Inflammatory macrophage treated with lipopolysaccharide for 1 hour (primary cell): Measurements from ENCODE around the gene HOXA7.

Source experiments
- DNase-seq, 2 donors: peaks; one replicate each; pipeline ENCODE4 v3.0.0-alpha.2; 2020 to 2022

HOXA7 gene

GRCh38 chr7:27180431-27181420, 24.3 kb upstream of the HOXA7 start:
- DNase-seq: no peak

GRCh38 chr7:27179503-27180430, 23.3 kb upstream of the HOXA7 start:
- peak; percentile 32 to 86 for DNase-seq

- no peak for DNase-seq
Measured at GRCh38 chr7:27179030-27179429, 22.6 kb upstream of the HOXA7 start.

- DNase-seq: no peak
Measured at GRCh38 chr7:27178366-27178765, 21.9 kb upstream of the HOXA7 start.

DNA sequence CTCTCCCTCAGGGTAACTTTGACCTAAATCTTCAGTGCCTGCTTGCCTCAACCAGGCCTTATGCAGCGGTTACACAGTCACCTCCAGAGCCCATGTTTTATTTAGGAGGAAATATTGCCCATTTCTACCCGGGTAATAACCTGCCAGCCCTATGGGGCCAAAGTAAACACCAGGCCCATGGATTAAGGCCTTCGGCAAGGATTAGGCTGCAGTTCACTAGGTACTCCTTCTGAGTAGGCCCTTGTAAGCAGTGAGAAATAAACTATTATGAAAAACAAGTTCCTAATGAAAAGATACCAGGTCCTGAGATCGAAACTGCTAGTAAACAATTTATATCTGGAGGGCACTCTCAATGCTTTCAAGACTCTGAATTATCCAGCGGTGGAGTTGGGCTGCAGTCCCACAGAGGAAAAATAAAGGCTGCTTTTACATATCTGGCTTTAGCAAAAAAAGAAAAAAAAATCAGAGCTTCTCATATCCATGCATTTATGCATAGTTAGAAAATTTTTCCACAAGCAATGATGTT, 21.4 kb upstream of the HOXA7 start:
- DNase-seq: no peak

DNA sequence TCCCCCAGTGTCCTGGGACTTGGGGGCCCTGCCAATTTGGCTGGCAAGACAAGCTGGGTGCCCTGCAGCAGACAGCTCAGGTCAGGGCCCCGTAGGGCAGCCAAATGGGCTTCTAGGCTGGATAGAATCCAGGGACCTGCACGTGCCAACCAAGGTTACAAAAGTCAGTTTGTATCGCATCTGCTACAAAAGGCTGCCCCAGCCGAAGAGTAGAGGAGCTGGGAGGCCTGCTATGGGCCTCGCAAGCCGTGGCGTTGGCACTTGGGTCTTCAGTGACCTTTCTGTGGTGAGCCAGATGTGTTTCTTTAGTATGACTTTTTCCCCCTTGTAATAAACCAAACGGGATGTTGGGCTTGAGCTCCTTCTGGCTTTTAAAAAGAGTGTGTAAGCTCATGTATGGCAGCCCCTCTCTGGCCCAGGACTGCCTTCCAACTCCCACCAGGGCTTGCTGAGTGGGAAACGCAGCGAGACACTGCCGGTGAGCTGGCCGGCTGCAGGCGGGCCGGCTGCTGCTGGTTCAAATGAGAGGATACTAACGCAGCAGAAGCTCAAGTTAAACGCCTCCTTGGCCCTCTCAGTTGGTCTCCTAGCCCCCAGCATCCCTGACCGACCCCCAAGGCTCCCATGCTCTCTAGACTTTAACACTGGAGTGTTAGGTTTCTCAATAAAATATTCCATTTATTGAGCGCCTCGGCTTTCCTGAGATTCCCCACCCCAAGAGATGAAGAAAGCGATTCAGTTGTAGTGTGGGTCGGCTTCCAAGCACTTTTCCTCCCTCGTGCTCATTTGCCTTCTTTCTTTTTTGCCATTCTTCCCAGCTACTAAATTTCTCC, 20.7 kb upstream of the HOXA7 start:
- no peak for DNase-seq

GRCh38 chr7:27176524-27176845, 20.0 kb upstream of the HOXA7 start:
- DNase-seq: no peak

GRCh38 chr7:27175626-27176523, 19.4 kb upstream of the HOXA7 start:
- no peak for DNase-seq

DNA sequence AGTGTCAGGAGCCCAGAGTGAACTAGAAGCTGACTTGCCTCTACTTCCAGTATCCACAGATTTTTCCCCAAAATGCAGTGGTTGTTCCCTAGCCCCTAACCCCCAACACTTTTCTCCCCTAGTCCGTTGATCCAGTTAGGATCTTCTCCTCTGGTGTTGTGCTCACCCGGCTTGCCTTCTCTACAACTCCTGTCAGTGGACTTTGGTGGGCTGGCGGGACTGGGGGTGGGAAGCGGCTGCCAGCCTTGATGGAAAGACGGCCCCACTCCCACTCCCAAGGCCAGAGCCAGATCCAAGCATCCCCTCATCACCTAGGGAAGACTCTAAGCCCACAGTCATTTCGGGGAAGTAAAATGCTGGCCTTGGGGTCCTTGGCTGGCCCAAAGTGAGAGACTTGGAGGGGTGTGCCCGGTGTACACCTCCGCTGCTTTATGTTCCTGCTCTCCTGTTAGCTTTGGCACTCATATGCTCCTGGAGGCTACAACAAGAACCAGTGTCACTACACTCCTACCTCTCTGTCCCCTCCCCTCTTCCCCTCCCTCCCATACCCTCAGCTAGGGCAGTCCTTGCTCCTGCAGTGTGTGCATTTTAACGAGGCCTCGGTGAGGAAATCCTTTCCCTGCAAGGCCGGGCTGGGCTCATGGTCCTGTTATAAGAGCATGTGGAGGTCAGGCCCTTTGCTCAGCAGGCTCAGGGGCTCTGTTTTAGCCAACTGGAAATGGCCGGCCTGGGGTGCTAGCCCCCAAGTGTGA, 18.6 kb upstream of the HOXA7 start:
- DNase-seq: no peak

- DNase-seq: no peak
Measured at GRCh38 chr7:27173956-27174873, 17.7 kb upstream of the HOXA7 start, which contains the start of gene HOXA10. Gene HOXA10, minus strand, starts transcription at chr7:27174320. Its CDS starts 14 bp downstream, at chr7:27174306.

DNA sequence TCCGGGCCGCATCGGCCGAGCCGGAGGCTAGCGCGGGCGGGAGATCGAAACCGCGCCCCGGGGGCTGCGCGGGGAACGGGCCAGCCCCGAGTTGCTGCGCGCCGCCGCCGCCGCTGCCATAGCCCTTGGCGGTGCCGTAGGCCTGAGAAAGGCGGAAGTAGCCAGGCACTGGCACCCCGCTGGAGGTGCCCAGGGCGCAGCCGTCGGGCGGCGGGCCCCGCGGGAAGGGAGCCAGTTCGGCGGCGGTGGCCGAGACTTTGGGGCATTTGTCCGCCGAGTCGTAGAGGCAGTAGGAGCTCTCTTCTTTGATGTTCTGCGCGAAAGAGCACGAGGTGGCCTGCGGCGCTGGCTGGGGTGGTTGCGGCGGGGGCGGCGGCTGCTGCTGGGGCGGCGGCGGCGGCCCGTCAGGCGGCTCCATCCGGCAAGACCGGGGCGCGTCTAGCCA, 17.1 kb upstream of the HOXA7 start:
- DNase-seq: peak in 1 of 2 donors; percentile 42

- no peak for DNase-seq
Measured at GRCh38 chr7:27172823-27173510, 16.5 kb upstream of the HOXA7 start.

GRCh38 chr7:27172315-27172774, 15.9 kb upstream of the HOXA7 start:
- DNase-seq: no peak

- no peak for DNase-seq
Measured at GRCh38 chr7:27171637-27172314, 15.3 kb upstream of the HOXA7 start.

DNA sequence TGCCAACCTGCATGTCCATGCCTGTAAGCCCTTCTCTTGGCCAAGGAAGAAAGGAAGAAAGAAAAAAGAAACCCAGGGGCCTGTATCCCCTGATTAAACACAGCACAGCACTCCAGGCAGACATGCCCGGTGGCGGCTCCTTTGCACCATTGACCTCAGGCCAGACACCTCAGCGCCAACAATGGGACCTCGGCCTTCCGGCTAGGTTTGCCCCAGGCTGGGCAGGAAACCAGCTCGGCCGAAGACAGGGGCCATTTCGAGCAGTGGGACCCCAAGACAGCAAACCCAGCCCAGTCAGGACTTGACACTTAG, 14.8 kb upstream of the HOXA7 start:
- DNase-seq: no peak

- DNase-seq: no peak
Measured at GRCh38 chr7:27170426-27171324, 14.2 kb upstream of the HOXA7 start.
